ENCODE measurements around the gene STK24.

DNA sequence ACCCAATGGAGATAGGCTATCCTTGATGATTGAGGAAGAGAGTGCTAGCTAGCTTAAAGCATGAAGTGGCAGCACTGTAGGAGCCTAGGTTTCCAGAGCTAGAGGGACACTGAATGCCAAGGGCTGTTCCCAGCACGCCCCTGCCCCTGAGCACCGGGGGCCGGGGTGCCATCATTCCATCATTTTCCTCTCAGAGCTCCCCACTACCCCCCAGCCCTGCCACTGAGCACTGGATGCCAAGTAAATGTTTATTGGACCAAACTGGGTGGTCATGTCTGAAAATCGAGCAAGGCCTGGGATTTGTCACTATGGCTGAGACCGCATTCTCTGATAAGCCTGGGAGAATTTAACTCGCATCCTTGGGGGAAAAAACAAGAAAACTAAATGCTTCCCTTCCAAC is 142.8 kb downstream of the STK24 start:
- no peak for TF ChIP-seq MXI1 (IDR thresholded peaks at IDR 0.05; ENCODE audit: low read depth, low read length)
- TF ChIP-seq, protein P1, sequence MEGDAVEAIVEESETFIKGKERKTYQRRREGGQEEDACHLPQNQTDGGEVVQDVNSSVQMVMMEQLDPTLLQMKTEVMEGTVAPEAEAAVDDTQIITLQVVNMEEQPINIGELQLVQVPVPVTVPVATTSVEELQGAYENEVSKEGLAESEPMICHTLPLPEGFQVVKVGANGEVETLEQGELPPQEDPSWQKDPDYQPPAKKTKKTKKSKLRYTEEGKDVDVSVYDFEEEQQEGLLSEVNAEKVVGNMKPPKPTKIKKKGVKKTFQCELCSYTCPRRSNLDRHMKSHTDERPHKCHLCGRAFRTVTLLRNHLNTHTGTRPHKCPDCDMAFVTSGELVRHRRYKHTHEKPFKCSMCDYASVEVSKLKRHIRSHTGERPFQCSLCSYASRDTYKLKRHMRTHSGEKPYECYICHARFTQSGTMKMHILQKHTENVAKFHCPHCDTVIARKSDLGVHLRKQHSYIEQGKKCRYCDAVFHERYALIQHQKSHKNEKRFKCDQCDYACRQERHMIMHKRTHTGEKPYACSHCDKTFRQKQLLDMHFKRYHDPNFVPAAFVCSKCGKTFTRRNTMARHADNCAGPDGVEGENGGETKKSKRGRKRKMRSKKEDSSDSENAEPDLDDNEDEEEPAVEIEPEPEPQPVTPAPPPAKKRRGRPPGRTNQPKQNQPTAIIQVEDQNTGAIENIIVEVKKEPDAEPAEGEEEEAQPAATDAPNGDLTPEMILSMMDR (IDR thresholded peaks at IDR 0.05), result no peak
- TF ChIP-seq, protein P2, sequence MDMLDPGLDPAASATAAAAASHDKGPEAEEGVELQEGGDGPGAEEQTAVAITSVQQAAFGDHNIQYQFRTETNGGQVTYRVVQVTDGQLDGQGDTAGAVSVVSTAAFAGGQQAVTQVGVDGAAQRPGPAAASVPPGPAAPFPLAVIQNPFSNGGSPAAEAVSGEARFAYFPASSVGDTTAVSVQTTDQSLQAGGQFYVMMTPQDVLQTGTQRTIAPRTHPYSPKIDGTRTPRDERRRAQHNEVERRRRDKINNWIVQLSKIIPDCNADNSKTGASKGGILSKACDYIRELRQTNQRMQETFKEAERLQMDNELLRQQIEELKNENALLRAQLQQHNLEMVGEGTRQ (IDR thresholded peaks at IDR 0.05; ENCODE audit: borderline replicate concordance, low read depth, low read length), result no peak
- TF ChIP-seq, protein P3, sequence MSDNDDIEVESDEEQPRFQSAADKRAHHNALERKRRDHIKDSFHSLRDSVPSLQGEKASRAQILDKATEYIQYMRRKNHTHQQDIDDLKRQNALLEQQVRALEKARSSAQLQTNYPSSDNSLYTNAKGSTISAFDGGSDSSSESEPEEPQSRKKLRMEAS (IDR thresholded peaks at IDR 0.05; ENCODE audit: low read depth), result no peak
- no peak for TF ChIP-seq SMC3 (IDR thresholded peaks at IDR 0.05; ENCODE audit: low read depth, low read length)
- no peak for TF ChIP-seq NFIC (IDR thresholded peaks at IDR 0.05; ENCODE audit: borderline replicate concordance)
- TF ChIP-seq RAD21 (IDR thresholded peaks at IDR 0.05; ENCODE audit: low read length), result no peak
- TF ChIP-seq NRF1 (IDR thresholded peaks at IDR 0.05; ENCODE audit: low read depth, low read length), result no peak
- TF ChIP-seq GABPA (IDR thresholded peaks at IDR 0.05; ENCODE audit: low read depth), result no peak
- TF ChIP-seq YY1 (IDR thresholded peaks at IDR 0.05; ENCODE audit: low read depth), result no peak
- no peak for TF ChIP-seq TEAD4 (IDR thresholded peaks at IDR 0.05; ENCODE audit: borderline replicate concordance, insufficient read depth)
- TF ChIP-seq CHD2 (IDR thresholded peaks at IDR 0.05; ENCODE audit: low read length, partially characterized antibody), result no peak
- no peak for TF ChIP-seq EZH2phosphoT487 (IDR thresholded peaks at IDR 0.05; ENCODE audit: borderline replicate concordance, low read depth)
